CD4-positive, alpha-beta T cell treated with Interleukin-12 subunit alpha and Interleukin-12 subunit beta, for 1 hour (primary cell): Measurements from ENCODE around the gene C17orf100.
A peak's percentile ranks its signal among the peaks of the same experiment; 100 is the strongest.

Experiments used
- DNase-seq: peaks from one replicate; pipeline ENCODE4 v3.0.0-alpha.2; 2020

Gene C17orf100

GRCh38 chr17:6651354-6651918, at the start of gene C17orf100, which contains the start of gene MED31:
C17orf100 (plus strand) TSS chr17:6651762; CDS start chr17:6651914, 152 bp downstream.
MED31 (minus strand) TSS chr17:6651605; CDS start chr17:6651528, 77 bp downstream.
- DNase-seq: peak; percentile 96

DNA sequence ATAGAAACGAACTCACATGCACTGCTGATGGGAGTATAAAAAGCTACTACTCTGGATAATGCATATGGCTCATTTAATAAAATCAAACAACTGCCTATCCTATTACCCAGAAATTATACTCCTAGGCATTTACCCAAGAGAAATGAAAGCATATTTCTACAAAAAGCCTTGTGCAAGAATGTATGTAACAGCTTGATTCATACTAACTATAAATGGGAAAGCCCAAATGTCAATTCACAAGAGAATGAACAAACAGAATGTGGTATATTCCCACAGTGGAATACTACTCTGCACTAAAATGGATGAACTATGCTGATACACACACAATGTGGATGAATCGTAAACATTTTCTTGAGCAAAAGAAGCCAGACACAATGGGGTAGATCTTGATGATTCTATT, 49.4 kb upstream of the C17orf100 start:
- DNase-seq: no peak

GRCh38 chr17:6603744-6604325, 47.7 kb upstream of the C17orf100 start:
- no peak for DNase-seq

- no peak for DNase-seq
Measured at GRCh38 chr17:6605142-6605541, 46.4 kb upstream of the C17orf100 start.

DNA sequence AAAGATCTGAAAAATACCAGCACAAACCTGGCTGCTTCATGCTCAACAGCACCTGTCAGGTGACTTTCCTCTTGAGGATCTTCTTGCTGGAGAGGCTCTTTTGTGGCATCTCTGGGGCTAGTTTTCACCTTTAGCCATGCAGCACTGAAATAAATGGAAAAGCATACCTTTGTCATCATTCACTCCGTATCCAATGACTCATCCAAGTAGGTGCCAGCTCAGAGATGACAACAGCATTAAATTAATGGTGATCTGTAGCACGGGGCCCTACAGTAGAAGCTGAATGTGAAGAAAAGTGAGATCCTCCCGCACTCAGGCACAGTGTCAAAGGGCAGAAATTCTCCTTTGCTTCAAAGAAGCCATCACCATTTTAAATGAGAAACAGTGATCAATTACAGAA, 43.2 kb upstream of the C17orf100 start:
- DNase-seq: no peak

DNA sequence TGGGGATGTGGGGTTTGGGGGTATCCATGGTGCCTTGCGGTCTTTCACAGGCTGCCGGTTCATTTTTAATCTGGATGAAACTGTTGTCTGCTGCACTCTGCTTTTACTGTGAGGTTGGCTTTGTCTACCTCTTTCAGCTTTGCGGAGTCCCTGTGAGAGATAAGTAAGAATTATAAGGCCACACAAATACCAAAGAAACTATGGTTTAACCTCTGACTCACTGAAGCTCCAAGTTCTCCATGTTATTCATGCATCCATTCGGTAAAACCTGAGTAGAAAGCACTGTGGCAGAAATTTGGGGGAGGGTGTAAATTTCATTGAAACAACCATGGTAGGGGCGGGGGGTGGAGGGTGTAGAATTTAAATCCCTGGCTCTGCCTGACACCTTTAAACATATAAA, 41.6 kb upstream of the C17orf100 start:
- DNase-seq: no peak

- DNase-seq: no peak
Measured at GRCh38 chr17:6611231-6611630, 40.3 kb upstream of the C17orf100 start.

- no peak for DNase-seq
Measured at GRCh38 chr17:6623941-6624340, 27.6 kb upstream of the C17orf100 start.

DNA sequence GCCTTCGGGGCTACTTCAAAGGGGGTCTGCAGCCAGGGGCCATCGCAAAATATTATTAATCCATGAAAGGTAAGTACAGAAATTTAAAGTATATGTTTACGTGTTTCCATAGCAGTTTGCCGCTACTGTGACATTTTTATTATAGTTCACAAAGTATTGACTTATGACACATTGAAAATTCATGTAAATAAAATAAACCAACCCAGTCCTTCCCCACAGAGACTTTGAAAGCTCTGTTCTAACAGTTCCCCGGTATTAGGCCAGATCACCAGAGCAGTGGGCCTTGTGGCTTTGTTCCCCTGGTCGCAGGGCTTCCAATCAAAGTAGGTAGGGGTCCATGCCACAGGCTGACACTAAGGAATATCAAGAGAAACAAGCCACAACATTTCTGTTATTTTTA, 24.9 kb upstream of the C17orf100 start:
- no peak for DNase-seq

GRCh38 chr17:6627019-6627418, 24.5 kb upstream of the C17orf100 start:
- DNase-seq: no peak

- no peak for DNase-seq
Measured at GRCh38 chr17:6630390-6630789, 21.2 kb upstream of the C17orf100 start.

- no peak for DNase-seq
Measured at GRCh38 chr17:6632530-6632929, 19.0 kb upstream of the C17orf100 start.

DNA sequence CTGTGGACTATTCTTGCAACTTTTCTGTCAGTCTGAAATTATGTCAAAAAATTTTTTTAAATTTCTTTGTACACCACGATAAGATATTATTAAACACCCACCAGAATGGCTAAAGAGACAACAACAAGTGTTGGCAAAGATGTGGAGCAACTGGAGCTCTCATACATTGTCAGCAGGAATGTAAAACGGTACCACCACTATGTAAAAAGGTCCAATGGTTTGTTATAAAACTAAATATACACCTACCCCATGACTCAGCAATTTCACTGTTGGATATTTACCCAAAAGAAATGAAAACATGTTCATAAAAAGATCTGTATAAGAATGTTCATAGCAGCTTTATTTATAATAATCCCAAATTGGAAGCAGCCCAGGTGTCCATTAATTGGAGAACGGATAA, 18.3 kb upstream of the C17orf100 start:
- DNase-seq: no peak

- DNase-seq: no peak
Measured at GRCh38 chr17:6636105-6636504, 15.5 kb upstream of the C17orf100 start.

DNA sequence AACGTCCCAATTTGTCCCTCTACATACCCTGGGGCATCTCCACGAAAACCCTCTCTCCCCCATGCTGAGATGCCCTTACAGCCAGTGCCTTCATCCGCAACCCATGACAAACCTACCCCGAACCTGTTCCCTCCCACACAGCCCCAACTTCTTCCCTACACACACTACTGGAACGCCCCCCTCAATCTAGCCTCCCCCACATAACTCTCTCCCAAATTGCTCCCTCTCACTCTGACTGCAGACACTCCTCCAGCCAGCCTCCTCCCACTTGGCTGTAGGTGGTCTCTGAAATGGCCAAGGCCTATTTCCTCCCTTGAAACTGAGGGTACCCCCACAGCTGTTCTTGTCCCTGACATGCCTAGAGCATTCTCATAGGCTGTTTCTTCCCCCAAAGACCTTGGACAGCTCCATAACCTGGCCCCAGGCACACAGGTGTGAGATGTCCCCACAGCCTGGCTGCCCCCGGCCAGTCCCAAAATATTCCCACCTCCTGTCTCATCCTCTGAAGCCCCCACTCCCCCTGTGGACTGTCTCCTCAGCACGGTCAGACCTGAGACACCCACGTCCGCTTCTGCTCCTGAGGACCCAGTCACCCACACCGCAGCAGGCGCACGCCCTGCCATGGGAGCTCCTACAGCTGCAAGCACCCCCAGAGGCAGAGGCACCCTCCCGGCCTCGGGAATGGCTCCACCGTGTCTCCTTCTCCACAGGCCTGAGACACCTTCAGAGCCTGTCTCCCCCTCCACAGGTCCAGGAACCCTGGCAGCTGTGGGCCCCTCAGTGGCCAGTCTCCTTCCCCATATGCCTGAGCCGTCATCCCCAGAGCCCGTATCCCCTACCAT, 14.7 kb upstream of the C17orf100 start:
- no peak for DNase-seq

DNA sequence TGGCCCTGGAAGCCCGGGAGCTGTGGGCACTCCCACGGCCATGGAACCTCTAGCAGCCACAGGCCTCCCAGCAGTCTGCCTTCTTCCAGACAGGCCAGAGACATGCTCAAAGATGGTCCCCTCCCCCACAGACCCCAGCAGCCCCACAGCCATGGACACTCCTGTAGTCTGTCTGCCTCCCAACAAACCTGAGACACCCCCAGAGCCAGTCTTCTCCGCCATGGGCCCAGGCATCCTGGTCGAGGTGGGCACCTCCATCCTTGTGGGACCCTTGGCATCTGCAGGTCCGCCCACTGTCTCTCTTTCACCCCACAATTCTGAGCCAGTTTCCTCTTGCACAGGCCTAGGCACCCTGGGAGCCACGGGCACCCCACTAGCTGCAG, 14.1 kb upstream of the C17orf100 start:
- DNase-seq: no peak

DNA sequence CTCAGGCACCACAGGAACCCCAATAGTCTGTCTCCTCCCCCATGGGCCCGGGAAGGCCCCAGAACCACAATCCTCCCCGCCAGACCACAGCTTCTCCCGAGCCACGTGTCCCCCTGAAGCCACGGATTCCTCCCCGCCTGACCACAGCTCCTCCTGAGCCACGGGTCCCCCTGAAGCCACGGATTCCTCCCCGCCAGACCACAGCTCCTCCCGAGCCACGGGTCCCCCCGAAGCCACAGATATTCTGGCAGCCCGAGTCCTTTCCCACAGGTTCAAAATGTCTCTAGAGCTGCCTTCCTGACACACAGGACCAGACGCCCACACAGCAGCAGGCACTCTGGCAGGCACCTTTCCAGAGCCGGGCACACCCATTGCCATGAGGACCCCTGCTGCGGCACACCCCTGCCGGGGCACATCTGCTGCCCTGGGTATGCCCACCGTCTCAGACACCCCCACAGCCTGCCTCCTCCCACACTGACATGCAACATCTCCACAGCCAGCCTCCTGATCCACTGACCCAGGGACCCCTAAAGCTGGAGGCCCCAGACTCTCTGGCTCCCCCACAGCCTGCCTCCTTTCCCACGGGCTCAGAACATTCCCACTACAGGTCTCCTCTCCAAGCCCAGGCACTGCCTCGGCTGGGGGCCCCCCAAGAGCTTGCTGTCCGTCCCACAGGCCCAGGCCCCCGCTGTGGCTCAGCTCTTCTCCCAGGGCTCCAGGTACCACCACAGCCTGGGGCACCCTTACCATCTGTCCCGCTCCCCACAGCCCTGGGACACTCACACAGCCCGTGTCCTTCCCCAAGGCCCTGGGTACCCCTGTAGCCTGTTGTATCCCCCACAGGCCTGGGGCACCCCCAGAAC, 13.3 kb upstream of the C17orf100 start:
- no peak for DNase-seq

- DNase-seq: no peak
Measured at GRCh38 chr17:6639014-6639585, 12.5 kb upstream of the C17orf100 start.

DNA sequence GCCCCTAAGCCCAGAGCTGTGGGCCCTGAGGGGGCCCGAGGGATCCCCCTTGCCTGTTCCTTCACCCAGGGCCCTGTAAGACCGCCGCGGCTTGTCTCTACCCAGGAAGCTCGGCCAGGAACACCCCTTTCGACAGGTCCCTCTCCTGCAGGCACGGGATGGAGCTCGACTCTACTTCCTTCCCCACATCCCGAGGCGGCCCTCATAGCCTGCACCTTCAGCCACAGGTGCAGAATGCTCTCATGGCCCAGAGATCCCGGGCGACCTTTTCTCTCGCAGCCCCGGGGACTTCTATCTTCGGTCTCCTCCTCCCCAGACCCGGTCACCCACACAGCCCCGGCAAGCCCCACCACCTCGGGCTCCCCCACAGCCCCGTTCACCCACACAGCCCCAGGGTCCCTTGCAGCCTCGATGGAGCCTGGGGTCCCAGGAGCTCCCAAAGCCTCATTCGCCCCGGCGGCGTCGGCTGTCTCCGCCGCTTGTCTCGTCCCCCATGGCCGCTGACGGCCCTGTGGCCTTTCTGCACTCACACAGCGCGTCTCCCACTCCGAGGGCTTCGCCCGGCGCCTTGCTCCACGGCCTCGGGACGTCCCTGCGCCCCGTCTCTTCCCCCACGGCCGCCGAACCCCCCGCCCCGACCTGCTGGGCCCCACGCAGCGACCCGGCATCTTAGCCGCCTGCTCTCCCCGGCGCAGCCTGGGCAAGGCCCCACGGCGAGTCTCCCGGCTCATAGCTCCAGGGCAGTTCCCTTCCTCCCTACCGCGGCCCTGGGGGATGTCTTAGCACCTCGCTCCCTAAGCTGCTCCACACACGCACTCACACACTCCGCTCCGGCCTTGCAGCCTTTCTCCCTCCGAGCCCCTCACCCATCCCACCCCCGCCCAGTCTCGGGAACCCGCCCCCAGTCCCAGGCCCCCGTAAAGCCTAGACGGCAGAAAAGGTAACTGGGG, 11.7 kb upstream of the C17orf100 start:
- no peak for DNase-seq

GRCh38 chr17:6640536-6641246, 10.9 kb upstream of the C17orf100 start, which contains the start of the genes KIAA0753 and TXNDC17:
KIAA0753 (minus strand) TSS chr17:6640711; CDS start chr17:6635103, 5,608 bp downstream.
TXNDC17 (plus strand) TSS chr17:6641060; CDS start chr17:6641083, 23 bp downstream.
- DNase-seq: peak; percentile 91
